NCI-H2081 treated with DMSO at 0.1 percent for 48 hours (cell line): ENCODE data around the gene ORAI3.
A peak's percentile ranks its signal among the peaks of the same experiment; 100 is the strongest.
"Not testable (repeated sequence)": the region's sequence is repeated elsewhere in the genome, so short reads cannot be mapped to it uniquely, and the experiment has no call there.

ENCODE experiments used
- DNase-seq: peaks from one replicate; lab custom pipeline; 2025; lab: John Stamatoyannopoulos, UW

The ORAI3 gene

GRCh38 chr16:30924076-30924912 lies 24.6 kb upstream of the ORAI3 start:
- DNase-seq: no peak

- no peak for DNase-seq
Measured at GRCh38 chr16:30924913-30925631, 23.8 kb upstream of the ORAI3 start.

DNA sequence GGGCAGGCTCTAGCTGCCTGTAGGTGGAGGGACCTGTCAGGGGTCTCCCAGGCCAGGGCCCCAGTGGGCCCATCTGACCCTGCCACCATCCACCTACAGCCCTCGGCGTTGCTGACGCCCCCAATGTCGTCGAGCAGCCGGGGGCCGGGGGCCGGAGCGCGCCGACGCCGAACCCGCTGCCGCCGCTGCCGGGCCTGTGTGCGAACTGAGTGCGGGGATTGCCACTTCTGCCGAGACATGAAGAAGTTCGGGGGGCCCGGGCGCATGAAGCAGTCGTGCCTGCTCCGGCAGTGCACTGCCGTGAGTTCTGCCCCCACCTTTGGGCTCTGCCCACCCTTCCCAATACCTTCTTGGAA lies 23.3 kb upstream of the ORAI3 start:
- no peak for DNase-seq

GRCh38 chr16:30925995-30926811 lies 22.7 kb upstream of the ORAI3 start:
- DNase-seq: no peak

- no peak for DNase-seq
Measured at GRCh38 chr16:30926937-30927788, 21.7 kb upstream of the ORAI3 start.

DNA sequence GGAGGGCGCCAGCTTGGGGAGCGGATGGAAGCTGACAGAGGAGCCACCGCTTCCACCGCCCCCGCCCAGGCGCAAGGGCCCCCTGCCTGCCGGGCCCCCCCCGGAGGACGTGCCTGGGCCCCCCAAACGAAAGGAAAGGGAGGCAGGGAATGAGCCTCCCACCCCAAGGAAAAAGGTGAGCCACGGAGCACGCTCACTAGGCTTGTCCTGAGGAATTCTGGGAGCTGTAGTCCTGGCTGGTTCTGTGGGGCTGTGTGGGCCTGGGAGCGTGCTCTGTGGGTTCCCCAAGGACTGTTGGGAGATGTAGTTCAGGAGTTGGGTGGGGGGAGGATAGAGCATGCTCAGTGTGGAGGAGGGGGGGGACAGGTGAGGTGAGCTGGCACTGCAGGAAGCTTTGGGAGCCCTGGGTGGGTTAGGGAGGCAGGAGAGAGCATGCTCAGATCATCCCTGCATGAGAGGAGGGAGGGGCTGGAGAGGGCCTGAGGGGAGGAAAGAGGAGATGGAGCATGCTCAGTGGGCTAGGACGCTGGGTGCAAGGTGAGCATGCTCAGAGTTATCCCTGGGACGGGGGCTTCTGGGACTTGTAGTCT lies 21.0 kb upstream of the ORAI3 start:
- DNase-seq: peak; percentile 77

- DNase-seq: no peak
Measured at GRCh38 chr16:30928390-30928789, 20.5 kb upstream of the ORAI3 start.

GRCh38 chr16:30929167-30929566 lies 19.7 kb upstream of the ORAI3 start:
- DNase-seq: no peak

DNA sequence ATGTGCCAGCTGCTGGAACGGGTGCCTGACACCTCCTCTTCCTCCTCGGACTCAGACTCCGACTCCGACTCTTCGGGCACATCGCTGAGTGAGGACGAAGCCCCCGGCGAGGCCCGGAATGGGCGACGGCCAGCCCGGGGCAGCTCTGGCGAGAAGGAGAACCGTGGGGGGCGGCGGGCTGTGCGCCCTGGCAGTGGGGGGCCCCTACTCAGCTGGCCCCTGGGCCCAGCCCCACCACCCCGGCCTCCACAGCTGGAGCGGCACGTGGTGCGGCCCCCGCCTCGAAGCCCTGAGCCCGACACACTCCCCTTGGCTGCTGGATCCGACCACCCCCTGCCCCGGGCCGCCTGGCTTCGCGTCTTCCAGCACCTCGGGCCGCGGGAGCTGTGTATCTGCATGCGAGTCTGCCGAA lies 18.7 kb upstream of the ORAI3 start:
- DNase-seq: no peak

- DNase-seq: no peak
Measured at GRCh38 chr16:30931068-30931650, 17.7 kb upstream of the ORAI3 start.

GRCh38 chr16:30934827-30935557 lies 13.9 kb upstream of the ORAI3 start:
- no peak for DNase-seq

DNA sequence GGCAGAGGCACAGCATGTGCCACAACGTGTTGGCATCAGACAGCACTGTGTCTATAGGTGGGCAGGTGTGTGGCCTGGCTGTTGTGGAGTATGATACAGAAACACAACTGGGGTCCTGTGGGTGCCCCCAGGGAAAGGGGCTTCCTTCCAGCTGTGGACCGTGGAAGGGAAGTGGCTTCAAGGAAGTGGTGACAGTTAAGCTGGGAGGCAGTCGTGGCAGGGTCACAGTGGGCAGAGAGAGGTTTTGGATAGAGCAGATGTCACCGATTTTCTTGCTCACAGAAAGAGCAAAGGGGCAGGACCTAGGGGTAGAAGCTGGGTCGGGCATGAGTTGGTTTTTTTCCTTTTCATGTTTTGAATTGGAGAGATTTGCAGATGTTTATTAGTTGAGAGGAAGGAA lies 11.2 kb upstream of the ORAI3 start:
- no peak for DNase-seq

DNA sequence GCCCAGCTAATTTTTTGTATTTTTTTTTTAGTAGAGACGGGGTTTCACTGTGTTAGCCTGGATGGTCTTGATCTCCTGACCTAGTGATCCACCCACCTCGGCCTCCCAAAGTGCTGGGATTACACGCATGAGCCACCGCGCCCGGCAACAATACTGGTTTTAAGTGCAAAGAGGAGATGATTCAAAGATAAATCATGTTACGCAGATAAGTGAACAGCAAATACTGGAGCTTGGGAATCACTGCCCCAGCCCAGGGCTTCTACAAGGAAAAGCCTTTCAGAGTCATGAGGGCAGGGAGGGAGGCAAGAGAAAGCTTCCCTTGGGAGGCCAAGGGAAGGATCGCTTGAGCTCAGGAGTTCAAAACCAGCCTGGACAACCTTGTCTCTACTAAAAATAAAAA lies 9.3 kb upstream of the ORAI3 start:
- not testable (repeated sequence) for DNase-seq

DNA sequence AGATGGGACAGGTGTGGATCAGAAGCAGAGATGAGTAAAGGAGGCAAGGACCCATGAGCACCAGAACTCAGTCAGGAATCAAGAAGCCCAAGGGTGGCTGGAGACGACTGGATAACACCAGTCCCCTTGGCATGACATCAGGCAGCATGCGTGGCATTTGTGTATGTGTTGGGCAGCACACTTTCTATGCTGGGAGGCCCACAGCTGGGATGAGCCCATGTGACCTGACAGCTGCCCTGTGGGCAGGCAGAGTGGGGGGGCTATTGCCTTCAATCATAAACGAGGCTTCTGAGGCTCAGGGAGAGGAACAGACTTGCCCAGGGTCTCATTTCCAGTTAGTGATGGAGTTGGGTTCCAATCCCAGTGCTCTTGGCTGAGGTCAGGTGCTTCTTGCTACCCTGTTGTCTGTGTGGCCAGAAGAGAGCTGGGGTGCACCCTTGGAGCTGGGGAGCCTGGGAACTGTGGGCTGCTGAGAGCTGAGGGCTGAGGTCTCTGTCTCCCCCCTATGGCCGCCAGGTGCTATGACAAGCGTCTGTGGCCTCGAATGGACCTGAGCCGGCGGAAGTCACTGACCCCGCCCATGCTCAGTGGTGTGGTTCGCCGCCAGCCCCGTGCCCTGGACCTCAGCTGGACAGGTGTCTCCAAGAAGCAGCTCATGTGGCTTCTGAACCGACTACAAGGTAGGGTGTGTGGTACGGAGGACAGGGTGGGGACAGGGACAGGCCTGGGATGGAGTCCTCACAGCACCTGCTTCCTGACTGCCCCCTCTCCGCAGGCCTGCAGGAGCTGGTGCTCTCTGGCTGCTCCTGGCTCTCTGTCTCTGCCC lies 7.1 kb upstream of the ORAI3 start:
- DNase-seq: no peak

DNA sequence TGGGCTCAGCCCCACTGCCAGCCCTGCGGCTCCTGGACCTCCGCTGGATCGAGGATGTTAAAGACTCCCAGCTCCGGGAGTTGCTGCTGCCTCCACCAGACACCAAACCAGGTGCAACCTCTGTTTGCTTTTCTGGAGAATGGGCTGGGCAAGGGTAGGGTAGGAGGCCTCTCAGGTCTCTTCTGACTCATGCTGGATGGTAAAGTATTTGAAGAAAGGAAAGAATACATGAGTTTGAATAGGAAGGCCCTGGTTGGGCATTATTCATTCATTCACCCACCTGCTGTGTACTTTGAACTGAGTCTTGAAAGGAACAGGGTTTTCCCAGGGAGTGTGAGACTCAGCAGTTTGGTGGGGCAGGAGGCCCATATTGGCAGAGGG lies 6.5 kb upstream of the ORAI3 start:
- DNase-seq: no peak

DNA sequence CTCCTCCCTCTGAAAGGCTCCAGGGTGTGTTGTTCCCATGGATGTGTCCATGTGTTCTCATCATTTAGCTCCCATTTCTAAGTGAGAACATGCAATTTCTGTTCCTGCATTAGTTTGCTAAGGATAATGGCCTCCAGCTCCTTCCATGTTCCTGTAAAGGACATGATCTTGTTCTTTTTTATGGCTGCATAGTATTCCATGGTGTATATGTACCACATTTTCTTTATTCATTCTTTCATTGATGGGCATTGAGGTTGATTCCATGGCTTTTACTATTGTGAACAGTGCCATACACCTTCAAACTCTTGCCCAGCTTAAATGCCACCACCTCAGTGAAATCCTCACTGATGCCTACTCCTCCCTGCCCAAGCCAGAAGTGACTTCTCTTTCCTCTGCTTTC lies 4.5 kb upstream of the ORAI3 start:
- DNase-seq: no peak

- DNase-seq: no peak
Measured at GRCh38 chr16:30946671-30947540, 2.0 kb upstream of the ORAI3 start.

DNA sequence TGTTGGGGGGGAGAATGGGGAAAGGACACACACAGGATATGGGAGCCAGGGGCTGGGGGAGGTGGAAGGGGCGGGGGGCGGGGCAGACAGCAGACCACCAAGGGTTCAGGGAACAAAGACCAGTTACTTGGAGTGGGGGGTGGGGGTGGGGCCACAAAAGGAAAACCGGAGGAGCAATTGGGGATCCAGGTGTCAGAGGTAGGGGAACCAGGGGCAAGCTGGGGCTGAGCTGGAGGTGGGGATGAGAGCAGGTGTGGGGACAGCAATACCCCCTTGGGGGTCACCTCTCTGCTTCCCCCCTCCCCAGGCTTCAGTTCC lies 1.4 kb upstream of the ORAI3 start:
- no peak for DNase-seq
